ENCODE data around the gene MLNR. TPM values are rescaled to one million over a fixed set of nuclear protein-coding genes. Genes with fewer than 3 reads are reported as not detected.

MLNR gene
- total RNA-seq, 1 experiment from 2014 or later: not detected

GRCh38 chr13:49219647-49220035 is 497 bp upstream of the MLNR start (continued):
- no peak for TF ChIP-seq ZBTB33 (IDR thresholded peaks at IDR 0.05; ENCODE audit: extremely low read depth, insufficient replicate concordance, low read length)
- TF ChIP-seq CTCF (IDR thresholded peaks at IDR 0.05 in 2 of 3, conservative IDR thresholded peaks at IDR 0.05 in 1 of 3; ENCODE audit: borderline replicate concordance in 1 of 3, insufficient read depth in 1 of 3, low read depth in 2 of 3, low read length in 2 of 3): no peak
- TF ChIP-seq RAD21 (IDR thresholded peaks at IDR 0.05; ENCODE audit: low read depth): no peak
- TF ChIP-seq TCF7L2 (IDR thresholded peaks at IDR 0.05; ENCODE audit: borderline replicate concordance, extremely low read depth, insufficient read depth, insufficient read length): no peak
- TF ChIP-seq CEBPB (IDR thresholded peaks at IDR 0.05; ENCODE audit: low read depth): no peak
- TF ChIP-seq JUND (IDR thresholded peaks at IDR 0.05): no peak
- no peak for TF ChIP-seq EZH2phosphoT487 (IDR thresholded peaks at IDR 0.05; ENCODE audit: borderline replicate concordance)

- Histone ChIP-seq H3K27ac (ENCODE audit: low read depth, low read length) (no peak overlapping the region), H3K36me3 (ENCODE audit: control insufficient read depth in 1 of 2, insufficient read depth in 2 of 2, low read length in 2 of 2) (no peaks in the 10 kb centered on the region), H3K27me3 (ENCODE audit: insufficient read depth, low read length) (no peaks in the 10 kb centered on the region), H3K9ac (ENCODE audit: low read length) (no peak overlapping the region), H3K9me2 (ENCODE audit: insufficient read depth) (no peaks in the 10 kb centered on the region), H3K4me2 (ENCODE audit: low read length) (no peak overlapping the region), H4K20me1 (ENCODE audit: insufficient read depth) (no peaks in the 10 kb centered on the region), H3K4me3 (replicated peaks in 1 of 2; ENCODE audit: low read depth in 1 of 2, low read length in 2 of 2) (no peak overlapping the region), H3K79me2 (ENCODE audit: insufficient read depth, low read length) (no peaks in the 10 kb centered on the region), H2AFZ (ENCODE audit: low read depth, low read length, poor library complexity, severe bottlenecking) (no peak overlapping the region), H3K9me3 (ENCODE audit: control insufficient read depth in 1 of 2, insufficient read depth in 1 of 2, low read depth in 1 of 2, low read length in 2 of 2) (no peaks in the 10 kb centered on the region), H3K4me1 (ENCODE audit: control insufficient read depth in 1 of 2, insufficient read depth in 2 of 2, low read length in 2 of 2) (no peaks in the 10 kb centered on the region)
- intact Hi-C loops (cut with micrococcal nuclease): no loop called here
- no TSS peak for BruUV-seq (replicated peaks)
- DNase-seq (ENCODE audit: low read depth, low spot score) (no peak), ATAC-seq (no peak)
- CTCF ChIA-PET: no interaction called here
- RAD21 ChIA-PET (ENCODE audit: low non-redundant PET in 1 of 2, low total read pairs in 2 of 2, uncharacterized antibody in 2 of 2, unreplicated experiment in 2 of 2): no interaction called here
- POLR2A ChIA-PET: no interaction called here
- TF ChIP-seq POLR2AphosphoS5 (IDR thresholded peaks at IDR 0.05; ENCODE audit: low read depth, low read length): no peak
- TF ChIP-seq RAD21 (IDR thresholded peaks at IDR 0.05; ENCODE audit: low read depth): no peak
- TF ChIP-seq MAX (IDR thresholded peaks at IDR 0.05): no peak
- no peak for TF ChIP-seq JUND (IDR thresholded peaks at IDR 0.05)
- no peak for TF ChIP-seq TCF7L2 (IDR thresholded peaks at IDR 0.05; ENCODE audit: borderline replicate concordance, extremely low read depth, insufficient read depth, insufficient read length)
- no peak for TF ChIP-seq SP1 (IDR thresholded peaks at IDR 0.05; ENCODE audit: low read depth)
- TF ChIP-seq SIN3A (IDR thresholded peaks at IDR 0.05; ENCODE audit: low read depth): no peak
- TF ChIP-seq SRF (IDR thresholded peaks at IDR 0.05; ENCODE audit: low read depth): no peak
- TF ChIP-seq EGR1 (IDR thresholded peaks at IDR 0.05; ENCODE audit: low read depth): no peak
- TF ChIP-seq ZBTB33 (IDR thresholded peaks at IDR 0.05; ENCODE audit: extremely low read depth, insufficient replicate concordance, low read length): no peak
Measured at GRCh38 chr13:49220856-49221589, 885 bp downstream of the MLNR start.
